ENCODE results near the gene CLIP2. TPM values are rescaled to one million over a fixed set of nuclear protein-coding genes. Genes with fewer than 3 reads are reported as not detected.

Gene CLIP2
- total and polyA plus RNA-seq, 2 of the 8 experiments (the other 6 are each of a cell fraction or from before 2014, with no cell fraction given), result 8.3 to 41.5 TPM

DNA sequence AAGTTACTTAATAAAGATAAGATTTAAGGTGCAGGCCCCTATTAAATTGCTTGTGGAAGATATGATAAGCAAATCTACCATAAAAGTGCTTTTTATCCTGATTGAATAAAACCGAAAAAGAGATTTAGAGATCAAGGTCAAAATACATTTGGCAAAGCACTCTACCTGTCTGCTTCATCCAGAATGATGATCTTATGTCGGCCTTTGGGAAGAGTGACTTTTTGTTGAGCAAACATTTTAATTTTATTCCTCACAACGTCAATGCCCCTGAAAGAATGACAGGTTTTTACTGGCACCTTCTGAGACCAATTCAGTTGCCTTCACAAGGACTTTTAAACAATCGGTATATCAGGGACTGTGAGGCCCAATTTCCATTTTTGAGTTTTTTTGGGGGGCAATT lies 42.7 kb upstream of the CLIP2 start (continued):
- TF ChIP-seq, protein P1, sequence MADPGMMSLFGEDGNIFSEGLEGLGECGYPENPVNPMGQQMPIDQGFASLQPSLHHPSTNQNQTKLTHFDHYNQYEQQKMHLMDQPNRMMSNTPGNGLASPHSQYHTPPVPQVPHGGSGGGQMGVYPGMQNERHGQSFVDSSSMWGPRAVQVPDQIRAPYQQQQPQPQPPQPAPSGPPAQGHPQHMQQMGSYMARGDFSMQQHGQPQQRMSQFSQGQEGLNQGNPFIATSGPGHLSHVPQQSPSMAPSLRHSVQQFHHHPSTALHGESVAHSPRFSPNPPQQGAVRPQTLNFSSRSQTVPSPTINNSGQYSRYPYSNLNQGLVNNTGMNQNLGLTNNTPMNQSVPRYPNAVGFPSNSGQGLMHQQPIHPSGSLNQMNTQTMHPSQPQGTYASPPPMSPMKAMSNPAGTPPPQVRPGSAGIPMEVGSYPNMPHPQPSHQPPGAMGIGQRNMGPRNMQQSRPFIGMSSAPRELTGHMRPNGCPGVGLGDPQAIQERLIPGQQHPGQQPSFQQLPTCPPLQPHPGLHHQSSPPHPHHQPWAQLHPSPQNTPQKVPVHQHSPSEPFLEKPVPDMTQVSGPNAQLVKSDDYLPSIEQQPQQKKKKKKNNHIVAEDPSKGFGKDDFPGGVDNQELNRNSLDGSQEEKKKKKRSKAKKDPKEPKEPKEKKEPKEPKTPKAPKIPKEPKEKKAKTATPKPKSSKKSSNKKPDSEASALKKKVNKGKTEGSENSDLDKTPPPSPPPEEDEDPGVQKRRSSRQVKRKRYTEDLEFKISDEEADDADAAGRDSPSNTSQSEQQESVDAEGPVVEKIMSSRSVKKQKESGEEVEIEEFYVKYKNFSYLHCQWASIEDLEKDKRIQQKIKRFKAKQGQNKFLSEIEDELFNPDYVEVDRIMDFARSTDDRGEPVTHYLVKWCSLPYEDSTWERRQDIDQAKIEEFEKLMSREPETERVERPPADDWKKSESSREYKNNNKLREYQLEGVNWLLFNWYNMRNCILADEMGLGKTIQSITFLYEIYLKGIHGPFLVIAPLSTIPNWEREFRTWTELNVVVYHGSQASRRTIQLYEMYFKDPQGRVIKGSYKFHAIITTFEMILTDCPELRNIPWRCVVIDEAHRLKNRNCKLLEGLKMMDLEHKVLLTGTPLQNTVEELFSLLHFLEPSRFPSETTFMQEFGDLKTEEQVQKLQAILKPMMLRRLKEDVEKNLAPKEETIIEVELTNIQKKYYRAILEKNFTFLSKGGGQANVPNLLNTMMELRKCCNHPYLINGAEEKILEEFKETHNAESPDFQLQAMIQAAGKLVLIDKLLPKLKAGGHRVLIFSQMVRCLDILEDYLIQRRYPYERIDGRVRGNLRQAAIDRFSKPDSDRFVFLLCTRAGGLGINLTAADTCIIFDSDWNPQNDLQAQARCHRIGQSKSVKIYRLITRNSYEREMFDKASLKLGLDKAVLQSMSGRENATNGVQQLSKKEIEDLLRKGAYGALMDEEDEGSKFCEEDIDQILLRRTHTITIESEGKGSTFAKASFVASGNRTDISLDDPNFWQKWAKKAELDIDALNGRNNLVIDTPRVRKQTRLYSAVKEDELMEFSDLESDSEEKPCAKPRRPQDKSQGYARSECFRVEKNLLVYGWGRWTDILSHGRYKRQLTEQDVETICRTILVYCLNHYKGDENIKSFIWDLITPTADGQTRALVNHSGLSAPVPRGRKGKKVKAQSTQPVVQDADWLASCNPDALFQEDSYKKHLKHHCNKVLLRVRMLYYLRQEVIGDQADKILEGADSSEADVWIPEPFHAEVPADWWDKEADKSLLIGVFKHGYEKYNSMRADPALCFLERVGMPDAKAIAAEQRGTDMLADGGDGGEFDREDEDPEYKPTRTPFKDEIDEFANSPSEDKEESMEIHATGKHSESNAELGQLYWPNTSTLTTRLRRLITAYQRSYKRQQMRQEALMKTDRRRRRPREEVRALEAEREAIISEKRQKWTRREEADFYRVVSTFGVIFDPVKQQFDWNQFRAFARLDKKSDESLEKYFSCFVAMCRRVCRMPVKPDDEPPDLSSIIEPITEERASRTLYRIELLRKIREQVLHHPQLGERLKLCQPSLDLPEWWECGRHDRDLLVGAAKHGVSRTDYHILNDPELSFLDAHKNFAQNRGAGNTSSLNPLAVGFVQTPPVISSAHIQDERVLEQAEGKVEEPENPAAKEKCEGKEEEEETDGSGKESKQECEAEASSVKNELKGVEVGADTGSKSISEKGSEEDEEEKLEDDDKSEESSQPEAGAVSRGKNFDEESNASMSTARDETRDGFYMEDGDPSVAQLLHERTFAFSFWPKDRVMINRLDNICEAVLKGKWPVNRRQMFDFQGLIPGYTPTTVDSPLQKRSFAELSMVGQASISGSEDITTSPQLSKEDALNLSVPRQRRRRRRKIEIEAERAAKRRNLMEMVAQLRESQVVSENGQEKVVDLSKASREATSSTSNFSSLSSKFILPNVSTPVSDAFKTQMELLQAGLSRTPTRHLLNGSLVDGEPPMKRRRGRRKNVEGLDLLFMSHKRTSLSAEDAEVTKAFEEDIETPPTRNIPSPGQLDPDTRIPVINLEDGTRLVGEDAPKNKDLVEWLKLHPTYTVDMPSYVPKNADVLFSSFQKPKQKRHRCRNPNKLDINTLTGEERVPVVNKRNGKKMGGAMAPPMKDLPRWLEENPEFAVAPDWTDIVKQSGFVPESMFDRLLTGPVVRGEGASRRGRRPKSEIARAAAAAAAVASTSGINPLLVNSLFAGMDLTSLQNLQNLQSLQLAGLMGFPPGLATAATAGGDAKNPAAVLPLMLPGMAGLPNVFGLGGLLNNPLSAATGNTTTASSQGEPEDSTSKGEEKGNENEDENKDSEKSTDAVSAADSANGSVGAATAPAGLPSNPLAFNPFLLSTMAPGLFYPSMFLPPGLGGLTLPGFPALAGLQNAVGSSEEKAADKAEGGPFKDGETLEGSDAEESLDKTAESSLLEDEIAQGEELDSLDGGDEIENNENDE (IDR thresholded peaks at IDR 0.05; ENCODE audit: insufficient replicate concordance, low read length), result no peak
- TF ChIP-seq SP4 (IDR thresholded peaks at IDR 0.05; ENCODE audit: low read length), result no peak
- TF ChIP-seq CHD1 (IDR thresholded peaks at IDR 0.05; ENCODE audit: low read depth, low read length), result no peak
- TF ChIP-seq CTBP2 (IDR thresholded peaks at IDR 0.05; ENCODE audit: borderline replicate concordance, insufficient read depth, insufficient read length, low read length), result no peak
- no peak for TF ChIP-seq TAF7 (optimal IDR thresholded peaks at IDR 0.05; ENCODE audit: borderline replicate concordance, low read depth, low read length)
